T-helper 17 cell (primary cell): ENCODE results near the gene ASNS. TPM values are rescaled to one million over a fixed set of nuclear protein-coding genes. Genes with fewer than 3 reads are reported as not detected.
A peak's percentile ranks its signal among the peaks of the same experiment; 100 is the strongest.
"Not testable (repeated sequence)": the region's sequence is repeated elsewhere in the genome, so short reads cannot be mapped to it uniquely, and the experiment has no call there.

ENCODE experiments used
- ATAC-seq: fragments of 150-1000 bp; cut with Tn5 transposase; 2 replicates; pipeline ENCODE4 v1.10.0; 2021; ENCODE audit warnings: mild to moderate bottlenecking, moderate library complexity
- DNase-seq, 3 donors: peaks; one replicate each; pipeline versions ENCODE4 v3.0.0 to v3.0.0-alpha.2; 2020 to 2021
- H3K9me3 ChIP-seq: one replicate; pipeline ENCODE4 v1.7.0; 2013; ENCODE audit warnings: low read length, mild to moderate bottlenecking; ENCODE audit not compliant: control insufficient read depth, poor library complexity, severe bottlenecking
- H3K27ac Mint-ChIP-seq: one replicate; pipeline ENCODE4 v1.8.0; 2022; ENCODE audit warnings: mild to moderate bottlenecking, moderate library complexity, mixed read lengths
- H3K27me3 Mint-ChIP-seq: one replicate; pipeline ENCODE4 v1.8.0; 2022; ENCODE audit warnings: mixed read lengths
- H3K36me3 Mint-ChIP-seq: one replicate; pipeline ENCODE4 v1.8.0; 2022; ENCODE audit warnings: low read depth, mixed read lengths
- H3K4me1 Mint-ChIP-seq: one replicate; pipeline ENCODE4 v1.8.0; 2022; ENCODE audit warnings: mild to moderate bottlenecking, mixed read lengths
- H3K4me3 Mint-ChIP-seq: one replicate; pipeline ENCODE4 v1.8.0; 2022; ENCODE audit warnings: mild to moderate bottlenecking, moderate library complexity, mixed read lengths
- total RNA-seq, 4 donors: library from RNA in 2 of 4; stranded (reverse) in 2 of 4; gene quantifications; one replicate each; pipeline ENCODE4 v1.2.3 and lab custom pipeline; 2022 to 2026

Gene ASNS
- total RNA-seq, 2 donors from 2014 or later = 22.1 to 22.7 TPM

DNA sequence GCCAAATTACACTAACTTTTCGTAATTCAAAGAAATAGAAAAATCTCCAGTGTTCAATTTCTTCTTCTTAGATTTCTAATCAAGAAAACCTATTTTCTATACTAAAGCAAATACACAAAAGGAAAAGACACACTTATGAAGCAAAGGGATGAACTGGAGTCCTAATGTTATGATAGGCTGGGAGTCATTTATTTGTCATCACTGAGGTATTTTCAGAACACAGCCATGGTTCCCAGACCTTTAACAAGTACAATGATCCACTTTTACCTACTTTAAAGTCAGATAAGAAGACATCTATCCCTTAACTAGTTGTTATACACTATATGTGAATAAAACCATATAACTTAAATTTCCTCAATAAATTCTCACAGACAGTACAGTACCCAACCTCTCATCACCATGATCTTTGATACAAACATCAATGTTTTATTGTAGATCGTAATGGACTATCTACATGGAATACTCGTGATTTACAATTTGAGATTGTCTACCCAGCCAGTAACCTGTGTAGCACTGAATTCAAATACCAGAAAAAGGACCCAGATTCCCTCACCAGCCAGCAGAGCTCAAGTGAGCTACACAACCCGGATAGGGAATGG, 12.5 kb downstream of the ASNS start:
- Mint-ChIP-seq H3K4me1 (peaks cover 6% of the 10 kb centered on the region), H3K27ac (no peak overlapping the region), H3K27me3 (no peaks in the 10 kb centered on the region), H3K36me3 (peaks cover 9% of the 10 kb centered on the region), H3K4me3 (no peak overlapping the region)
- DNase-seq (no peak), ATAC-seq (no peak)
- H3K9me3 ChIP-seq = no peaks in the 10 kb centered on the region

DNA sequence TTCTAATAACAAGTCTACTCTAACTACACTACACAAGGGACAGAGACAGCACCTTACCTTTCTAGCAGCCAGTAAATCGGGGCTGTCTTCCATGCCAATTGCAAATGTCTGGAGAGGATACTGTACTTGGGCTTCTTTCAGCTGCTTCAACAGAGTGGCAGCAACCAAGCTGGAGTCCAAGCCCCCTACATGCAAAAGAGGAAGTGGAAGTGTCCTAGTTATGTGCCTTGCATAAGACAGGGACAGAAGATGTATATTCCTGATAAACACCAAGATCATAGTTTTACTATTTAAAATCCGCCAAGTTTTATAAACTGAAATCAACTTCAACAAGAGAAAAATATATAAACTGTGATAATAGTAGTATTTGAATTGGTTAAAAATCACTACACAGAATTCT, 14.0 kb downstream of the ASNS start:
- H3K9me3 ChIP-seq = no peaks in the 10 kb centered on the region
- Mint-ChIP-seq H3K27me3 (no peaks in the 10 kb centered on the region), H3K4me1 (peaks cover 6% of the 10 kb centered on the region), H3K27ac (no peak overlapping the region), H3K4me3 (no peak overlapping the region), H3K36me3 (peaks cover 12% of the 10 kb centered on the region)
- no peak for DNase-seq
- no peak for ATAC-seq

- no peaks in the 10 kb centered on the region for H3K27me3 Mint-ChIP-seq
- H3K4me3 Mint-ChIP-seq = no peak overlapping the region
- H3K9me3 ChIP-seq = no peaks in the 10 kb centered on the region
- peaks cover 14% of the 10 kb centered on the region for H3K36me3 Mint-ChIP-seq
- no peak overlapping the region for H3K27ac Mint-ChIP-seq
- H3K4me1 Mint-ChIP-seq = peaks cover 6% of the 10 kb centered on the region
- DNase-seq (no peak), ATAC-seq (no peak)
Measured at GRCh38 chr7:97857544-97857943, 14.7 kb downstream of the ASNS start.

DNA sequence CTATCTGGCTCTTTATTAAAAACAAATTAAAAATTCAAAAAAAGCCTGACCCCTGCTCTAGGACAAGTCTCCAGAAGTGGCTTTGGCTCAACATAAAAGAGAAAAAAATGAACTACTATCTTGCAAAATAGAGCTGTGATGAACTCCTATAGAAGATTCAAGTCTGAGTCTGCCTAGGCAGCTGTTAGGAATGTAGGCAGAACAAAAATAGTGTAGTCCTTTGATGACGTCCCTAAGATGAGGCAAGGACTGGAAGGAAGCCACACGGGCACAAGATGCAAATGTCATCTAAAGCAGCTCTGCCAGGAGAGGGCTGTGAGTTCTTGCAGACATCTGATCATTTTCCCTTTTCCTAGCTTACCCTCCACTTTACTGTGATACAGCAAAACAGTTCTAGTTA, 20.5 kb downstream of the ASNS start:
- H3K27ac Mint-ChIP-seq = no peak overlapping the region
- no peak overlapping the region for H3K4me3 Mint-ChIP-seq
- H3K36me3 Mint-ChIP-seq = peaks cover 13% of the 10 kb centered on the region
- DNase-seq (no peak), ATAC-seq (no peak)
- no peaks in the 10 kb centered on the region for H3K9me3 ChIP-seq
- no peaks in the 10 kb centered on the region for H3K27me3 Mint-ChIP-seq
- peaks cover 2% of the 10 kb centered on the region for H3K4me1 Mint-ChIP-seq

- H3K27ac Mint-ChIP-seq, ATAC-seq, H3K4me1 Mint-ChIP-seq, H3K4me3 Mint-ChIP-seq, H3K27me3 Mint-ChIP-seq, H3K9me3 ChIP-seq, DNase-seq: not testable (repeated sequence)
- H3K36me3 Mint-ChIP-seq = peaks cover 10% of the 10 kb centered on the region
Measured at GRCh38 chr7:97850262-97851031, 21.8 kb downstream of the ASNS start.

- no peaks in the 10 kb centered on the region for H3K9me3 ChIP-seq
- Mint-ChIP-seq H3K27me3 (no peaks in the 10 kb centered on the region), H3K36me3 (peaks cover 7% of the 10 kb centered on the region), H3K27ac (no peak overlapping the region), H3K4me3 (no peak overlapping the region), H3K4me1 (no peaks in the 10 kb centered on the region)
- DNase-seq (no peak), ATAC-seq (no peak)
Measured at GRCh38 chr7:97847791-97848190, 24.4 kb downstream of the ASNS start.

DNA sequence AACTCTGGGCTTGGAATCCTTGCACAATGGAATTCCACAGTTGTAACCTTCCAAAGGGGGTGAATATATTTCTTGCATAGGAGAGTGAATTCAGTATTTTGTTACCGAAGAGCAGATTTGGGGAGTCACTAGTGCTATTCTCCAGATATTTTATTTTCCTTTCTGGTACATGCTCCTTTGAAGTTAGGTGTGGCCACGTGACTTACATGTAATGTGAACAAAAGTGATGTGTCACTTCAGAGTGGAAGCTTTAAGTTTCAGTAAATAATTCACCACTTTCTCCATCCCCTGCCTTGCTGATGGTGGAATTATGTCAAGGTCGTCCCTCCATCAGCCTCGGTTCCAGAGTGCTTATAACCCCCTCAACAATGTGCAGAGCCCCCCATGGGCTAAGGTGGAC, 25.3 kb downstream of the ASNS start:
- DNase-seq (no peak), ATAC-seq (no peak)
- Mint-ChIP-seq H3K27me3 (no peaks in the 10 kb centered on the region), H3K4me1 (no peaks in the 10 kb centered on the region), H3K36me3 (peaks cover under 1% of the 10 kb centered on the region), H3K27ac (no peak overlapping the region), H3K4me3 (no peak overlapping the region)
- no peaks in the 10 kb centered on the region for H3K9me3 ChIP-seq

- Mint-ChIP-seq H3K27ac (no peak overlapping the region), H3K27me3 (peaks cover 7% of the 10 kb centered on the region), H3K4me3 (no peak overlapping the region), H3K4me1 (no peaks in the 10 kb centered on the region), H3K36me3 (no peaks in the 10 kb centered on the region)
- DNase-seq = no peak
- no peaks in the 10 kb centered on the region for H3K9me3 ChIP-seq
- ATAC-seq = no peak
Measured at GRCh38 chr7:97845622-97846203, 26.5 kb downstream of the ASNS start.

- H3K4me3 Mint-ChIP-seq = no peak overlapping the region
- no peaks in the 10 kb centered on the region for H3K9me3 ChIP-seq
- no peak overlapping the region for H3K27ac Mint-ChIP-seq
- DNase-seq (no peak), ATAC-seq (no peak)
- peaks cover 2% of the 10 kb centered on the region for H3K4me1 Mint-ChIP-seq
- peaks cover 23% of the 10 kb centered on the region for H3K27me3 Mint-ChIP-seq
- H3K36me3 Mint-ChIP-seq = no peaks in the 10 kb centered on the region
Measured at GRCh38 chr7:97844036-97844435, 28.2 kb downstream of the ASNS start.

DNA sequence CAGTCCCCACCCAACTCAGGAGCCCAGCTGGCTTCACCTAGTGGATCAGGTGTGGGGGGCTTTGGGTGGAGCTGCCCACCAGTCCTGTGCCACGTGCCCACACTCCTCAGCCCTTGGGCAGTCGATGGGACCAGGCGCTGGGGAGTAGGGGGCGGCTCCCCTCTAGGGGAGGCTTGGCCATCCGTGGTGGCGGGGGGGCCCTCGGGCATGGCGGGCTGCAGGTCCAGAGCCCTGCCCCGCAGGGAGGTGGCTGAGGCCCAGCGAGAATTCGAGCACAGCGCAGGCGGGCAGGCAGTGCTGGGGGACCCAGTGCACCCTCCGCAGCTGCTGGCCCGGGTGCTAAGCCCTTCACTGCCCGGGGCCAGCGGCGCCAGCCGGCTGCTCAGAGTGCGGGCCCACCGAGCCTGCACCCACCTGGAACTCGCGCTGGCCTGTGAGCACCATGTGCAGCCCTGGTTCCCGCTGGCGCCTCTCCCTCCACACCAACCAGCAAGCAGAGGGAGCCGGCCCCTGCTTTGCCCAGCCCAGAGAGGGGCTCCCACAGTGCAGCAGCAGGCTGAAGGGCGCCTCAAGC, 29.3 kb downstream of the ASNS start:
- Mint-ChIP-seq H3K36me3 (peaks cover 2% of the 10 kb centered on the region), H3K4me1 (peaks cover 2% of the 10 kb centered on the region), H3K27me3 (peaks cover 31% of the 10 kb centered on the region), H3K4me3 (no peak overlapping the region), H3K27ac (no peak overlapping the region)
- no peak for DNase-seq
- no peak for ATAC-seq
- H3K9me3 ChIP-seq = no peaks in the 10 kb centered on the region

DNA sequence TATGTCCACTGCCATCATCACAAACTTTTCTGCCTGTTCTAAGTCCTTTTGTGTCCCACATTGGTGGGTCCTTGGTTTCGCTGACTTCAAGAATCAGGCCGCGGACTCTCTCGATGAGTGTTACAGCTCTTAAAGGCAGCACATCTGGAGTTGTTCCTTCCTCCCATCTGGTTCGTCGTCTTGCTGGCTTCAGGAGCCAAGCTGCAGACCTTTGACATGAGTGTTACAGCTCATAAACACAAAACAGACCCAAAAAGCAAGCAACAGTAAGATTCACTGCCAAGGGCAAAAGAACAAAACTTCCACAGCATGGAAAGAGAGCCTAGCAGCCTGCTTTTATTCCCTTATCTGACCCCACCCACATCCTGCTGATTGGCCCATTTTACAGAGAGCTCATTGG, 30.2 kb downstream of the ASNS start:
- Mint-ChIP-seq H3K4me1 (peaks cover 2% of the 10 kb centered on the region), H3K4me3 (no peak overlapping the region), H3K27me3 (peaks cover 40% of the 10 kb centered on the region), H3K36me3 (peaks cover 2% of the 10 kb centered on the region), H3K27ac (no peak overlapping the region)
- DNase-seq (no peak), ATAC-seq (no peak)
- no peaks in the 10 kb centered on the region for H3K9me3 ChIP-seq

GRCh38 chr7:97835296-97836138, 36.7 kb downstream of the ASNS start:
- Mint-ChIP-seq H3K27ac (no peak overlapping the region), H3K36me3 (peaks cover 2% of the 10 kb centered on the region), H3K27me3 (peaks cover 65% of the 10 kb centered on the region), H3K4me1 (peaks cover 4% of the 10 kb centered on the region), H3K4me3 (no peak overlapping the region)
- DNase-seq (peak; percentile 11 to 51 (median 26)), ATAC-seq (peak; percentile 69)
- H3K9me3 ChIP-seq = no peaks in the 10 kb centered on the region

DNA sequence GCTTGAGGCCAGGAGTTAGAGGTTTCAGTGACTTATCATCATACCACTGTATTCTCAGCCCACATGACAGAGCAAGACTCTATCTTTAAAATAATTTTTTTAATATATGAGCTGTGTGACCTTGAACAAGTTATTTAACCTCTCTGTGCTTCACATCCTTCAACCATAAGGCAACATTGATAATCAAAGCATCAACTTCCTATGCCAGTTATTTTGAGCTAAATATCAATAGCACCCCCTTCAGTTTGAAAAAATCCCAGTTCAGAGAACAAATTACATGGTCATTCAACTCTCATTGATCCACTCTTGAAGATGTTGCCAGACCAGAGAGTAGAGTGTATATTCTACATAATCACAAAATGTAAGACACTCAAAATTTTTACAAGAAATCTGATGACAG, 53.0 kb downstream of the ASNS start:
- H3K27ac Mint-ChIP-seq = no peak overlapping the region
- H3K9me3 ChIP-seq = no peaks in the 10 kb centered on the region
- H3K36me3 Mint-ChIP-seq = no peaks in the 10 kb centered on the region
- H3K4me1 Mint-ChIP-seq = no peaks in the 10 kb centered on the region
- H3K4me3 Mint-ChIP-seq = no peak overlapping the region
- DNase-seq (no peak), ATAC-seq (no peak)
- H3K27me3 Mint-ChIP-seq = peaks cover 2% of the 10 kb centered on the region
